H1 (cell line): ENCODE results near the gene SMARCA4. TPM values are rescaled to one million over a fixed set of nuclear protein-coding genes. Genes with fewer than 3 reads are reported as not detected.

Experiments
- CHD7 ChIP-seq: fragments of 300-600 bp; sonication (generic); IDR thresholded peaks from 2 replicates; pipeline ENCODE4 v1.7.1; 2012; ENCODE audit warnings: low read length, moderate library complexity, mild to moderate bottlenecking, inconsistent platforms; ENCODE audit not compliant: insufficient replicate concordance
- polyA plus RNA-seq, 7 experiments: library from polyadenylated mRNA; depleted of rRNA in 3 of 7; stranded (reverse) in 5 of 7; unstranded in 2 of 7; fragments of >200 nt in 5 of 7; fragments of 200-250 nt in 2 of 7; gene quantifications; 1 replicate in 5 of 7; 2 replicates in 1 of 7; 4 replicates in 1 of 7; pipeline versions ENCODE4 v1.2.1 to v1.2.3, GENCODE V29; 2011 to 2013; ENCODE audit warnings: missing spikeins in 2 of 7, mixed read lengths in 2 of 7
- total RNA-seq: library from RNA; stranded (reverse); fragmentation: NEBNext Ultra II Directional; extraction: Animal tissue kit (Norgen Biotek cat#: 25700); gene quantifications from 2 replicates; pipeline ENCODE4 v1.2.1, GENCODE V29; 2021

Gene SMARCA4
- total and polyA plus RNA-seq, 2 of the 8 experiments (the other 6 are each of a cell fraction or from before 2014, with no cell fraction given), result 86.4 to 263 TPM

- TF ChIP-seq CHD7, result no peak
Observed at GRCh38 chr19:11018179-11018578, 57.3 kb downstream of the SMARCA4 start (continued).
